HG03439 (cell line): ENCODE measurements around the gene SLC29A2.
"Not testable (repeated sequence)": the region's sequence is repeated elsewhere in the genome, so short reads cannot be mapped to it uniquely, and the experiment has no call there.

Source experiments
- ATAC-seq: cut with Tn5 transposase; IDR thresholded peaks from one replicate; pipeline ENCODE4 v1.9.1; 2021; ENCODE audit warnings: mild to moderate bottlenecking, moderate library complexity; ENCODE audit not compliant: unreplicated experiment

SLC29A2 gene

GRCh38 chr11:66386171-66387069 is 14.9 kb upstream of the SLC29A2 start:
- no peak for ATAC-seq

DNA sequence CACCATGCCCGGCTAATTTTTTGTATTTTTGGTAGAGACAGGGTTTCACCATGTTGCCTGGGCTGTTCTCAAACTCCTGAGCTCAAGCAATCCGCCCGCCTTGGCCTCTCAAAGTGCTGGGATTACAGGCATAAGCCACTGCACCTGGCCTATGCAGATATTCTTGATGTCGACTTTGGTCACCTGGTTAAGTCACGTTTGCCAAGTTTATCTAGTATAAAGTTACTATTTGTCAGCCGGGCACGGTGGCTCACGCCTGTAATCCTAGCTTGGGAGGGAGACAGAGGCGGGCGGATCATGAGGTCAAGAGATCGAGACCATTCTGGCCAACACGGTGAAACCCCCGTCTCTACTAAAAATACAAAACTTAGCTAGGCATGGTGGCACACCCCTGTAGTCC is 12.8 kb upstream of the SLC29A2 start:
- not testable (repeated sequence) for ATAC-seq

DNA sequence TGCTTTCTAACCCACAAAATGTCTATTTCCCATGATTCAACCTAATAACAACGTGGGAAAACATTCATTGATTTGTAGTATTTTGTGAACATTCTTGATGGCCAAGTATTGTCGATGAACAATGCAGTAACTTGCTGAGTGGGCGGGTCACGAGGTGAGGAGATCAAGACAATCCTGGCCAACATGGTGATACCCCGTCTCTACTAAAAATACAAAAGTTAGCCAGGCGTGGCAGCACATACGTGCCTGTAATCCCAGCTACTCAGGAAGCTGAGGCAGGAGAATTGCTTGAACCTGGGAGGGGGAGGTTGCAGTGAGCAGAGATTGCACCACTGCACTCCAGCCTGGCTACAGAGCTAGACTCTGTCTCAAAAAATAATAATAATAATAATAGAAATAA is 8.7 kb upstream of the SLC29A2 start:
- ATAC-seq = not testable (repeated sequence)

DNA sequence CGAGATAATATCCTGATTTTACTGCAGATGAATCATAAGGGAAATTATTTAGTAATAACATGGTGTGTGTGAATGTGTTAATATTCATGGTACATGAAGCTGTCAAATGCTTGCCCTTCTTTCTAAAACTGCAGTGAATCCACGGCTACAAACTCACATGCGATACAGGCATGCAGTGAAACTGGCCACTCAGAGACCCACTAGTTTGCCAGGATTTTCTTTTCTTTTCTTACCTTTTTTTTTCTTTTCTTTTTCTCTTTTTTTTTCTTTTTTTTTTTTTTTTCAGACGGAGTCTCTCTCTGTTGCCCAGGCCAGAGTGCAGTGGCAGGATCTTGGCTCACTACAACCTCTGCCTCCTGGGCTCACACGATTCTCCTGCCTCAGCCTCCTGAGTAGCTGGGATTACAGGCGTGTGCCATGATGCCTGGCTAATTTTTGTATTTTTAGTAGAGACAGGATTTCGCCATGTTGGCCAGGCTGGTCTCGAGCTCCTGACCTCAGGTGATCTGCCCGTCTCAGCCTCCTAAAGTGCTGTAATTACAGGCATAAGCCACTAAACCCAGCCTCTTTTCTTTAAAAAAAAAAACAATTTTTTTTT is 2.2 kb upstream of the SLC29A2 start:
- not testable (repeated sequence) for ATAC-seq

GRCh38 chr11:66373265-66373664 is 1.7 kb upstream of the SLC29A2 start:
- no peak for ATAC-seq

DNA sequence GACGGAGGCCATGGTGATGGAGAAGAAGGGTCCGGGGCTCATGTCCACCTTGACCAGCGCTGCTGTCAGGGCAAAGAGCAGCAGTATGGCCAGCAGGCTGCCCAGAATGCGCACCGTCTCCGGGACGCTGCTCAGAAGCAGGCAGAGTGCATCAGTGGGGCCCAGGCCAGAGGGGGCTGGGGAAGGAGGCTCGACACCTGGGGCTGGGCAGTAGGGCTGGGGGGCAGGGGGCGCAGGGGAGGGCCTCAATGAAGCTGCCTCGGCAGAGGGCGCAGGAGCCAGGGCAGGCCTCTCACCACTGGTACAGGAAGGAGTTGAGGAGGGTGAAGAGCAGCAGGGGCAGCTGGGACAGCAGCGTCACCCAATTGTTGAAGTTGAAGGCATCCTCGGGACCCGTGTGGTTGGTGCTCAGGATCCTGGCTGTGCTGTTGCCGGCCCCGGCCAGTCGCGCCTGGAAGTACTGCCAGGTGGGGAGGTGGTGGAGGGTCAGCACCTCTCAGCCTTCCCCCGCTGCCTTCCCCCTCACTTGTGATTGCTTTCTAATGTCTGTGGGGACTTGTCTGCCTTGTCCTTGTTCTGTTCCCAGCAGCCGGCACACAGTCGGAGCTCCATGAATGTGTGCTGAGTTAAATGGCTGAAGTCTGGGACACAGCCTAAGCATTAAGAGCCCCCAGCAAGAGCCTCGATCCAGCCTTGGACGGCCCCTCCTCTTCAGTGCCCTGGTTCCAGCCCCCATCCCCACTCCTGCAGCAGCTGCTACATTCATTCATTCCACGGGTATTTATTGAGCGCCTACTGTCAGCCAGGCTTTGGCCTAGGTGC is 2.3 kb downstream of the SLC29A2 start:
- no peak for ATAC-seq

DNA sequence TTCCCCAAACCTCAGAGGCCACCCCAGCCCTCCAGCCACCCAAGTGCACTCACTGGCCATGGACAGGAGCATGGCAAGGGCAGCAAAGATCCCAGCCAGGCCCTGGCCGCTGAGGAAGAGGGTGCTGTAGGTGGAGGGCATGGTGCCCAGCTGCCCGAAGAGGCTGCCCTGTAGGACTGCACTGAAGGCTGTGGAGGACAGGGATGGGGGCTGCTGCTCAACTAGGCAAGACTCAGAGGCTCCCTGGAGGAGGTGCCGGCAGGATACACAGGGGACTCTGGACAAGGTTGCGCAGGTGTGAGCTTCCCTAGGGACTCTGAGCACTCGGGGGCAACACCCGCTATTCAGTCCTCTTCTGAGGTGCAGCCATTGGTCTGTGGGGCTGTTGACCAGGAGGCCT is 3.1 kb downstream of the SLC29A2 start:
- ATAC-seq = no peak

- no peak for ATAC-seq
These were observed 3.8 kb downstream of the SLC29A2 start for GRCh38 chr11:66367561-66368312.

DNA sequence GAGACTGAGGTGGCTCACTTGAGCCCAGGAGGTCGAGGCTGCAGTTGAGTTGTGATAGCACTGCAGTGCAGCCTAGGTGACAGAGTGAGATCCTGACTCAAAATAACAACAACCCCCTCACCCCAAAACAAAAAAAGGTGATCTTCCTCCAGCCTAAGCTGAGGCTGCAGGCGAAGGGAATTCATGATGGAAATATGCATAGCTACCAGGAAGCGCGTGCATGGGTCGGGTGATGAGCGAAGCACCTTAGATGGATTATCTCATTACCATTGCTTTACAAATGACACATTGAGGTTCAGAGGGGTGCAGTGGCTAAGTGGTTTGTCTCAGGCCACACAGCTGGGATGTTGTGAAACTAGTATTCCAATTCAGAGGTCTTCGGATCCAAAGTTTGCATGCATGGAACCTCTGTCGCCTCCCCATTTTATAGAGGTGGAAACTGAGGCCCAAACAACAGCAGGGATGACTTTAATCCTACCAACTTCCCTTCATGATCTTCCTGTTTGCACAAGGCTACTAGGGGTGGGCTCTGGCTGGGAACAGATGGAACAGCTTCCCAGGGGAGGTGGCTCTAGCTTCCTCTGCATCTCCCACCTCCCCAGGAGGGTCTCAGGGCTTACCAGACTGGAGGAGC is 4.6 kb downstream of the SLC29A2 start:
- ATAC-seq = no peak

- no peak for ATAC-seq
These were observed 5.6 kb downstream of the SLC29A2 start for GRCh38 chr11:66365711-66366619.

- no peak for ATAC-seq
These were observed 6.4 kb downstream of the SLC29A2 start for GRCh38 chr11:66365166-66365565.

DNA sequence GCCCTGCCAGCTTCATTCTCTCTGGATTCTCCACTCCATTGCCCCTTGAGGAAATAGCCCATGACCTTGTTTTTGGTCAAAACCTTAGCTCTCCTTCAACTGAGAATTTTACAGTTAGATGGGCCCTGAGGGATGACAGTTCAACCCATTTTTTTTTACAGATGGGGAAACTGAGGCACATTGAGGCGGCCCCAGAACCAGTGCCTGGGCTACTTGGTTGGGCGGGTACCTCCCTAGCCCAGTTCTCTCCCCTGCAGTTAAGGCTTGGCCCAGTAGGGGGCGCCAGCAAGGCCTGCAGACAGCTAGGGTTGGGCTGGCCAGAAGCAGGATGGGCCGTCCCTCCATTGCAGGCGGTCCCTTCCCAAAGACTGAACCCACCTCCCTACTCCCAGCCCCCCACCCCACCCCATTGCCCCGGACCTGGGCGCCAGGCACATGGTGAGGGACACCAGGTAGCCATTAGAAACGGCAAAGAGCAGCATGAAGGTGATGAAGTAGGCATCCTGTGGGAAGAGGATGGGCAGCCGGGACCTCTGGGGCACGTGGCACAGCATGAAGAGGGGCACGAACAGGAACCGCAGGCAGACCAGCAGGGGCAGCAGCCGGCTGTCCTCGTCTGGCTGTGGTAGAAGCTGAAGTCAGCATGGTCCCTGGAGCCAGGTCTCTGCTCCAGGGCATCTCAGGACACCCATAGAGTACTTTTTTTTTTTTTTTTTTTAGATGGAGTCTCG is 7.6 kb downstream of the SLC29A2 start:
- ATAC-seq = no peak

- ATAC-seq = no peak
These were observed 8.4 kb downstream of the SLC29A2 start for GRCh38 chr11:66363187-66363601.

- ATAC-seq = no peak
These were observed 8.9 kb downstream of the SLC29A2 start for GRCh38 chr11:66362481-66363147.

GRCh38 chr11:66361502-66361941 is 10.0 kb downstream of the SLC29A2 start:
- no peak for ATAC-seq

- ATAC-seq = no peak
These were observed 11.0 kb downstream of the SLC29A2 start for GRCh38 chr11:66360406-66361073.

DNA sequence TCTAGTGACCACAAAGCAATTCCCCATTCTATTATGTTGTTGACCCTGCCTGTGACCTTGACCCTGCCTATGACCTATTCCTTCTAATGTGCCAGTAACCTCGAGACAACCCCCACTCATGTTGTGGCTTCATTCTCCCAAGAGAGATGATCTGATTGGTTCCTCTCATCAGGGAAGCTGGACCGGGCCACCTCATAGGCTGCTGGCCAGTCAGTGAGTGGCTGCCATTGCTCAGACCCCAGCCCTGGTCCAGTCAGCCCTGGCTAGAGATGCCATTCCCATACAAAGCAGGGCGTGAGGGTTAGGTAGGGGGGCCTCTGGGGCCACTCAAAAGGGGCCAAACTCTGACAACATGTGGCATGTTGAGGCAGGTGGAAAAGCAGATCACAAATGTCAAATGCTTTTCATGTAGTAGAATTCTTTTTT is 11.9 kb downstream of the SLC29A2 start:
- no peak for ATAC-seq
